HG03196 (cell line): ENCODE data around the gene OR51M1.

ENCODE experiments used
- ATAC-seq: cut with Tn5 transposase; IDR thresholded peaks from one replicate; pipeline ENCODE4 v1.9.1; 2021; ENCODE audit not compliant: unreplicated experiment

Gene OR51M1

DNA sequence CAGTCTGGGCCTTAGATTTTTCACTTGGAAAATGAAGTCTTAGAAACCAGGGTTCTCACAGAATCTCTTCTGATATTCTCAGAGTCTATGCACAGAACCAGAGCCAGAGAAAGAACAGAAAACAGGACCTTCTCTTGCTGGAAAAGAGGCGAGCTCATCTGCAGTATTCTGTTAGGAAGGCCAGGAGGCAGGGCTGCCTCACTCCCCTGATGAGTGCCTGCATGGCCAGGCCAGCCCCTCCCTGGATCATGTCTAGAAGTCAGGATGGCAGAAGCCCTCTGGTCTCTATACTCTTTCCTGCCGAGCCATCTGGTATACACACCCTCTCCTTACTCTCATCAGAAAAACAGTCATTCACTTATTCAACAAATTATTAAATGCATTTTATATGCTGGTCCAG, 723 bp downstream of the OR51M1 start:
- ATAC-seq, result no peak

DNA sequence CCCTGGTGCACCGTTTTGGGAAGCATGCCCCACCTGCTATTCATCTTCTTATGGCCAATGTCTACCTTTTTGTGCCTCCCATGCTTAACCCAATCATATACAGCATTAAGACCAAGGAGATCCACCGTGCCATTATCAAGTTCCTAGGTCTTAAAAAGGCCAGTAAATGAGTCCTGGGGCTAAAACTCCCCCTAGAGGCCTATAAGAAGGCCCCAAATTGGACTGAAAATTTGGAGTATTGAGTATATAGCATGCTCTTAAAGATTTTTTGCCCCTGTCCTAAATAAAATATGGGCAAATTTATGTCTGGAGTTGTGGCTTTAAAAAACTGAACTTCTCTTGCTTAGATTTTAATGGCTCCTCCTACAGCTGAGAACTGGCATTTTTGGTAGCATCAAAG, 6.6 kb downstream of the OR51M1 start:
- no peak for ATAC-seq

- no peak for ATAC-seq
Observed at GRCh38 chr11:5394091-5394490, 10.5 kb downstream of the OR51M1 start.

GRCh38 chr11:5398936-5399335, 15.3 kb downstream of the OR51M1 start:
- no peak for ATAC-seq

DNA sequence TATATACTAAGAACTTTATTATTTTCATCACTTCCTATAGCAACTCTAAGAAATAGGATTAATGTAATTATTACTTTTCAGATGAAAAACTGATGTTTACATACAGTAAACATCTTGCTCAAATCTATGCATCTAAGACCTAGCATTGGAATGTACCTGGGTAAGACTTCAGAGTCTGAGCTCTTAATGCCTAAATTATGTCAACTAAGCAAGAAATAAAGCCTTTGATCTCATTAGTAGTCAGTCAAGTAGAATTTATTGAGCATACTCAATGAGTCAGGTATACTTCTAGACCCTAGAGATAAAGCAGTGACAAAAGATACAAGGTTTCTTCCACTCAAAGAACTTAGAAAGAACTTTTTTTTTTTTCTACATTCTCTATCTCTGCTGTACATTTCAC, 21.6 kb downstream of the OR51M1 start:
- ATAC-seq, result no peak

DNA sequence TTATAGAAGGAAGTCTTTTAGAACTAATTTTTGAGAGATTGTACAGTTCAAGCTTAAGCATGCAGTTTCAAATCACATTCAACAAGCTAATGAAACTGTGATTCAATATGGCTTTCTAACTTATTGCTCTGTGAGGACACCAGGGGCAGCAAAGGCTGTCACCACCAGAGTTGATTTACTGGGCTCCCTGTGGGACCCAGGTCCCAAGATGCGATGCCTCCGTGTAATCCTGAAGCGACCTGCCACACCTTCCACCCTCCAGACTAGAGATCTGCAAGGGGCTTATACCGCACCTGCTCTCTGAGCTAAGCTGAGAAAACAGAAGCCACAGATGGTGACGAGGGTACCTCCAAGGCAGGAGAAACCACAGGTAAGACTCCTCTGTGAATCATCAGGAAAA, 37.4 kb downstream of the OR51M1 start:
- ATAC-seq, result no peak

- ATAC-seq, result no peak
Observed at GRCh38 chr11:5421811-5422210, 38.2 kb downstream of the OR51M1 start, which contains the start of gene OR51Q1. Gene OR51Q1 (plus strand): TSS chr11:5422111. CDS start chr11:5422201, 90 bp downstream.

DNA sequence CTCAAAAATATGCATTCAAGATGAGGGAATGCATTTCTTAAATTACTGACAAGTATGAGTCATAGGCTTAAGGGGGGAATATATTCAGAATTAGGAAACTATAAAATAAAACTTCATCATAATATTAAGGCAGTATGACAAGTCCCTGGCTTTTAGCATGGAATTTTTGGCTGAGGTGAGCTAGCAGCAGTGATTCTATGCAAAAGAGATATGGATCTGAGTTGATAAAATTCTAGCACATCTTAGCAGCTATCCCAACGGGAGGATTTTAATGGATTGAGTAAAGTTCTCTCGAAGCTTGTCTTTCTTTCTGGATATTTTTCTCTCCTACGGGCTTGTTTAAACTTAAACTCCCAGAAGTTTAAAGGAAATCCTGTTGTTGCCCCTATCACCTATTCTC, 39.5 kb downstream of the OR51M1 start:
- ATAC-seq, result no peak

- no peak for ATAC-seq
Observed at GRCh38 chr11:5441414-5441813, 57.8 kb downstream of the OR51M1 start, which contains the start of gene OR51I1. Gene OR51I1 (minus strand): TSS chr11:5441514. CDS start chr11:5441514, 0 bp downstream.
